A549 (cell line): ENCODE measurements around the gene ATP13A2. TPM values are rescaled to one million over a fixed set of nuclear protein-coding genes. Genes with fewer than 3 reads are reported as not detected.

ENCODE experiments used
- ATAC-seq, 2 experiments: fragments of 200-7000 bp in 1 of 2; fragments of >200 bp in 1 of 2; cut with Nextera tagmentation in 1 of 2; cut with Tn5 transposase in 1 of 2; 3 replicates each; pipeline versions ENCODE4 v1.8.0 to v1.9.1; 2018 to 2020; ENCODE audit warnings: mild to moderate bottlenecking in 1 of 2, moderate library complexity in 1 of 2
- CTCF ChIA-PET: fragments of 300-600 bp; sonication (Branson Sonifier 250); formaldehyde crosslinking; extraction: SDS; loops from one replicate; lab custom pipeline; 2021; ENCODE audit warnings: antibody characterized with exemption, inconsistent platforms; lab: Yijun Ruan, JAX
- POLR2A ChIA-PET: fragments of 350-600 bp; formaldehyde crosslinking; extraction: SDS; loops from one replicate; lab custom pipeline; 2021; ENCODE audit warnings: antibody characterized with exemption, inconsistent platforms; lab: Yijun Ruan, JAX
- DNase-seq, 2 experiments: peaks; one replicate each; pipeline versions ENCODE4 v3.0.0 to v3.0.0-alpha.2; 2011 to 2016; ENCODE audit warnings: low read depth in 1 of 2, low spot score in 1 of 2
- FAIRE-seq: peaks from 2 replicates; lab custom pipeline; 2011; peaks lifted over from hg19 to GRCh38; lab: Jason Lieb, UNC
- H3K27ac ChIP-seq, 2 experiments: fragments of >200 bp; sonication (Bioruptor Twin); formaldehyde crosslinking; 3 replicates each; pipeline ENCODE4 v1.5.1; 2016 to 2017
- H3K4me1 ChIP-seq: fragments of >200 bp; sonication (Bioruptor Twin); formaldehyde crosslinking; 3 replicates; pipeline ENCODE4 v1.6.1; 2016
- H3K4me2 ChIP-seq: fragments of >200 bp; sonication (Bioruptor Twin); formaldehyde crosslinking; 3 replicates; pipeline ENCODE4 v1.6.1; 2016
- H3K4me3 ChIP-seq: fragments of >200 bp; sonication (Bioruptor Twin); formaldehyde crosslinking; 3 replicates; pipeline ENCODE4 v1.5.1; 2016
- H3K9me3 ChIP-seq: fragments of >200 bp; sonication (Bioruptor Twin); formaldehyde crosslinking; 3 replicates; pipeline ENCODE4 v1.6.1; 2016
- ATOH8 ChIP-seq: fragments of 250-450 bp; sonication (Bioruptor Pico); IDR thresholded peaks from 2 replicates; pipeline ENCODE4 v1.5.0; 2020; ENCODE audit warnings: low read depth, mild to moderate bottlenecking, moderate library complexity
- BCL3 ChIP-seq: fragments of >200 bp; sonication (Bioruptor Twin); formaldehyde crosslinking; IDR thresholded peaks from 3 replicates; pipeline ENCODE4 v1.6.1; 2016
- CBX2 ChIP-seq: fragments of 200-600 bp; sonication (generic); IDR thresholded peaks from 2 replicates; pipeline ENCODE4 v1.6.1; 2016; ENCODE audit warnings: low read depth, mild to moderate bottlenecking, borderline replicate concordance
- CBX8 ChIP-seq: fragments of 200-600 bp; sonication (generic); IDR thresholded peaks from 2 replicates; pipeline ENCODE4 v1.6.1; 2016
- CEBPB ChIP-seq, 2 experiments: fragments of >200 bp in 1 of 2; sonication (Bioruptor Twin) in 1 of 2; formaldehyde crosslinking in 1 of 2; IDR thresholded peaks; 2 replicates each; pipeline ENCODE4 v1.6.1; 2012 to 2016
- CHD2 ChIP-seq: fragments of 150-350 bp; IDR thresholded peaks from 2 replicates; pipeline ENCODE4 v1.6.1; 2014; ENCODE audit warnings: low read length; ENCODE audit not compliant: partially characterized antibody
- CHD4 ChIP-seq: fragments of 200-600 bp; sonication (generic); IDR thresholded peaks from 2 replicates; pipeline ENCODE4 v1.6.1; 2016; ENCODE audit warnings: antibody characterized with exemption, mild to moderate bottlenecking, borderline replicate concordance
- EHF ChIP-seq: fragments of 250-450 bp; sonication (Bioruptor Pico); IDR thresholded peaks from 2 replicates; pipeline ENCODE4 v1.5.0; 2020; ENCODE audit warnings: mild to moderate bottlenecking
- EHMT2 ChIP-seq: fragments of 200-600 bp; sonication (generic); IDR thresholded peaks from 2 replicates; pipeline ENCODE4 v1.6.1; 2016; ENCODE audit warnings: antibody characterized with exemption, low read depth, mild to moderate bottlenecking, moderate library complexity
- ELK1 ChIP-seq: fragments of 150-350 bp; IDR thresholded peaks from 2 replicates; pipeline ENCODE4 v1.6.1; 2014; ENCODE audit warnings: low read depth, mild to moderate bottlenecking, low read length
- EP300 ChIP-seq, 2 experiments: fragments of >200 bp; sonication (Bioruptor Twin); formaldehyde crosslinking; IDR thresholded peaks; 2 replicates in 1 of 2; 3 replicates in 1 of 2; pipeline ENCODE4 v1.6.1; 2016 to 2017
- ESRRA ChIP-seq: fragments of 150-350 bp; IDR thresholded peaks from 2 replicates; pipeline ENCODE4 v1.6.1; 2014; ENCODE audit warnings: mild to moderate bottlenecking, low read length, borderline replicate concordance
- FOXS1 ChIP-seq: fragments of 250-450 bp; sonication (Bioruptor Pico); IDR thresholded peaks from 2 replicates; pipeline ENCODE4 v1.5.0; 2020; ENCODE audit warnings: mild to moderate bottlenecking, moderate library complexity
- GATA3 ChIP-seq: IDR thresholded peaks from 2 replicates; pipeline ENCODE4 v1.6.1; 2012; ENCODE audit warnings: borderline replicate concordance
- HEYL ChIP-seq: fragments of 250-450 bp; sonication (Bioruptor Pico); IDR thresholded peaks from 2 replicates; pipeline ENCODE4 v1.8.0; 2021; ENCODE audit warnings: mild to moderate bottlenecking, moderate library complexity
- HOXA7 ChIP-seq: fragments of 250-450 bp; sonication (Bioruptor Pico); IDR thresholded peaks from 2 replicates; pipeline ENCODE4 v1.5.0; 2020; ENCODE audit warnings: mild to moderate bottlenecking, moderate library complexity
- HOXB13 ChIP-seq: fragments of 250-450 bp; sonication (Bioruptor Pico); IDR thresholded peaks from 2 replicates; pipeline ENCODE4 v1.5.0; 2020; ENCODE audit warnings: low read depth, mild to moderate bottlenecking, moderate library complexity
- JUN ChIP-seq, 2 experiments: fragments of >200 bp; sonication (Bioruptor Twin); formaldehyde crosslinking; IDR thresholded peaks; 2 replicates in 1 of 2; 3 replicates in 1 of 2; pipeline ENCODE4 v1.6.1; 2016 to 2017
- KDM1A ChIP-seq: fragments of 200-600 bp; sonication (generic); IDR thresholded peaks from 2 replicates; pipeline ENCODE4 v1.6.1; 2016; ENCODE audit warnings: low read depth, mild to moderate bottlenecking
- KDM5A ChIP-seq: fragments of 200-600 bp; sonication (generic); IDR thresholded peaks from 2 replicates; pipeline ENCODE4 v1.6.1; 2016; ENCODE audit warnings: antibody characterized with exemption, mild to moderate bottlenecking
- MYC ChIP-seq: IDR thresholded peaks from 2 replicates; pipeline ENCODE4 v1.6.1; 2012; ENCODE audit warnings: mild to moderate bottlenecking, inconsistent platforms, low read length, improper control_type of control experiment, borderline replicate concordance
- NFE2L2 ChIP-seq: fragments of 150-350 bp; conservative IDR thresholded peaks from 2 replicates; pipeline ENCODE4 v1.6.1; 2014; ENCODE audit warnings: low read length
- NR3C1 ChIP-seq: fragments of >200 bp; sonication (Bioruptor Twin); formaldehyde crosslinking; IDR thresholded peaks from 3 replicates; pipeline ENCODE4 v1.6.1; 2017
- PHF8 ChIP-seq: fragments of 200-600 bp; sonication (generic); IDR thresholded peaks from 2 replicates; pipeline ENCODE4 v1.6.1; 2016; ENCODE audit warnings: low read depth, mild to moderate bottlenecking, antibody characterized with exemption, moderate library complexity, borderline replicate concordance
- POLR2A ChIP-seq: IDR thresholded peaks from 2 replicates; pipeline ENCODE4 v1.6.1; 2012; ENCODE audit warnings: mild to moderate bottlenecking, low read length
- POLR2AphosphoS2 ChIP-seq: conservative IDR thresholded peaks from 2 replicates; pipeline ENCODE4 v1.6.1; 2012; ENCODE audit warnings: low read length, improper control_type of control experiment, inconsistent platforms
- RARB ChIP-seq: fragments of 250-450 bp; sonication (Bioruptor Pico); IDR thresholded peaks from 2 replicates; pipeline ENCODE4 v1.8.0; 2021; ENCODE audit warnings: mild to moderate bottlenecking, moderate library complexity
- RNF2 ChIP-seq: fragments of 200-600 bp; sonication (generic); IDR thresholded peaks from 2 replicates; pipeline ENCODE4 v1.6.1; 2016; ENCODE audit warnings: low read depth, mild to moderate bottlenecking, antibody characterized with exemption, moderate library complexity, borderline replicate concordance
- SMC3 ChIP-seq: fragments of >200 bp; sonication (Bioruptor Twin); formaldehyde crosslinking; IDR thresholded peaks from 3 replicates; pipeline ENCODE4 v1.6.1; 2018; ENCODE audit warnings: inconsistent platforms
- TP53 ChIP-seq: fragments of 250-450 bp; sonication (Bioruptor Pico); IDR thresholded peaks from 2 replicates; pipeline ENCODE4 v1.5.0; 2021; ENCODE audit warnings: mild to moderate bottlenecking, moderate library complexity
- USF2 ChIP-seq: fragments of 450-650 bp; IDR thresholded peaks from 2 replicates; pipeline ENCODE4 v1.6.1; 2014; ENCODE audit warnings: antibody characterized with exemption
- ZFP36 ChIP-seq: fragments of 450-650 bp; IDR thresholded peaks from 2 replicates; pipeline ENCODE4 v1.6.1; 2014; ENCODE audit warnings: borderline replicate concordance; ENCODE audit not compliant: partially characterized antibody
- WGBS: methylation state at CpG from one replicate; pipeline ENCODE4 v1.1.6; 2017; ENCODE audit errors: missing lambda C conversion rate; 5-methylcytosine and 5-hydroxymethylcytosine counted together
- polyA plus RNA-seq, 4 experiments: library from polyadenylated mRNA; depleted of rRNA in 3 of 4; stranded (reverse); fragments of >200 nt; fragmentation: RNase III in 1 of 4; extraction: RNeasy Plus Mini Kit Qiagen cat#74134 plus additional on column Dnase treatment in 1 of 4; gene quantifications; 2 replicates in 3 of 4; 3 replicates in 1 of 4; pipeline ENCODE4 v1.2.3, GENCODE V29; 2011 to 2017

The ATP13A2 gene
- polyA plus RNA-seq, 2 of the 4 experiments (the other 2 are of a cell fraction), result 7.9 to 23.1 TPM

GRCh38 chr1:17021896-17022295, 10.2 kb upstream of the ATP13A2 start:
- H3K4me3 ChIP-seq, result no peak overlapping the region
- H3K4me1 ChIP-seq, result no peaks in the 10 kb centered on the region
- POLR2A ChIA-PET, result no interaction called here
- ATAC-seq (no peak), DNase-seq (no peak), FAIRE-seq (no peak)
- TF ChIP-seq POLR2AphosphoS2, result no peak
- TF ChIP-seq EHF (CRISPR knock-in tag), result no peak
- TF ChIP-seq CHD2, result no peak
- no peak for TF ChIP-seq HEYL (CRISPR knock-in tag)
- no peak for TF ChIP-seq HOXA7 (CRISPR knock-in tag)
- TF ChIP-seq CBX2, result no peak
- no peak for TF ChIP-seq TP53 (CRISPR knock-in tag)
- no peak for TF ChIP-seq MYC
- no peak for TF ChIP-seq CHD4
- TF ChIP-seq CEBPB (IDR thresholded peaks at IDR 0.05), result no peak
- H3K27ac ChIP-seq, result no peak overlapping the region
- no peaks in the 10 kb centered on the region for H3K9me3 ChIP-seq
- 95% methylated on average over 10 of the region's 10 CpGs for WGBS
- CTCF ChIA-PET, result interaction anchor here (2.4 kb wide), 1 partner anchor 24 kb away, joined by 10 read pairs; no protein-coding TSS in a partner anchor
- no peak overlapping the region for H3K4me2 ChIP-seq

GRCh38 chr1:17020502-17020901, 8.8 kb upstream of the ATP13A2 start:
- 92% methylated on average over 2 of the region's 2 CpGs for WGBS
- Histone ChIP-seq H3K27ac (no peak overlapping the region), H3K9me3 (no peaks in the 10 kb centered on the region), H3K4me3 (no peak overlapping the region), H3K4me2 (no peak overlapping the region), H3K4me1 (no peaks in the 10 kb centered on the region)
- DNase-seq, result no peak
- ChIA-PET CTCF (interaction anchor here (0.9 to 2.4 kb wide), 3 partner anchors 15 to 69 kb away, joined by 3 to 10 read pairs (median 4); no protein-coding TSS in a partner anchor), POLR2A (no interaction called here)
- no peak for ATAC-seq
- FAIRE-seq, result no peak
- TF ChIP-seq ATOH8 (CRISPR knock-in tag) (no peak), HOXB13 (CRISPR knock-in tag) (no peak), KDM5A (no peak), JUN (IDR thresholded peaks at IDR 0.05) (no peak), ESRRA (no peak), RNF2 (no peak), POLR2A (no peak), SMC3 (no peak), FOXS1 (CRISPR knock-in tag) (no peak), EHMT2 (no peak), PHF8 (no peak)

- ATAC-seq, result no peak
- ChIA-PET POLR2A (interaction anchor here (1.1 kb wide), 1 partner anchor 58 kb away, joined by 3 read pairs; no protein-coding TSS in a partner anchor), CTCF (interaction anchor here (0.8 to 1.4 kb wide), 5 partner anchors 15 to 63 kb away, joined by 3 to 9 read pairs (median 3); no protein-coding TSS in a partner anchor)
- Histone ChIP-seq H3K9me3 (no peaks in the 10 kb centered on the region), H3K27ac (no peak overlapping the region), H3K4me1 (no peaks in the 10 kb centered on the region), H3K4me3 (no peak overlapping the region), H3K4me2 (no peak overlapping the region)
- 22% methylated on average over 1 of the region's 1 CpG for WGBS
- no peak for FAIRE-seq
- no peak for TF ChIP-seq USF2
- no peak for TF ChIP-seq ZFP36
- no peak for TF ChIP-seq EP300 (IDR thresholded peaks at IDR 0.05)
- no peak for TF ChIP-seq HEYL (CRISPR knock-in tag)
- TF ChIP-seq GATA3, result no peak
- TF ChIP-seq HOXA7 (CRISPR knock-in tag), result no peak
- no peak for TF ChIP-seq CBX8
- TF ChIP-seq ATOH8 (CRISPR knock-in tag), result no peak
- TF ChIP-seq RNF2, result no peak
- TF ChIP-seq KDM1A, result no peak
- TF ChIP-seq NR3C1, result no peak
- no peak for TF ChIP-seq BCL3
- TF ChIP-seq JUN (IDR thresholded peaks at IDR 0.05), result no peak
- TF ChIP-seq EHF (CRISPR knock-in tag), result no peak
- no peak for TF ChIP-seq SMC3
- no peak for TF ChIP-seq CEBPB (IDR thresholded peaks at IDR 0.05)
- TF ChIP-seq RARB (CRISPR knock-in tag), result no peak
- TF ChIP-seq NFE2L2, result no peak
- TF ChIP-seq ELK1, result no peak
- no peak for TF ChIP-seq EHMT2
- TF ChIP-seq, all 56 proteins: peak for 0
- no peak for DNase-seq
Measured at GRCh38 chr1:17018849-17019248, 7.1 kb upstream of the ATP13A2 start.
